Measurements from ENCODE around the gene TSHZ3. TPM values are rescaled to one million over a fixed set of nuclear protein-coding genes. Genes with fewer than 3 reads are reported as not detected.

Gene TSHZ3
- total and polyA plus RNA-seq, 9 of the 15 experiments (the other 6 are each of a cell fraction or from before 2014, with no cell fraction given): 0.03 to 0.13 (median 0.05) TPM; not detected in 5

DNA sequence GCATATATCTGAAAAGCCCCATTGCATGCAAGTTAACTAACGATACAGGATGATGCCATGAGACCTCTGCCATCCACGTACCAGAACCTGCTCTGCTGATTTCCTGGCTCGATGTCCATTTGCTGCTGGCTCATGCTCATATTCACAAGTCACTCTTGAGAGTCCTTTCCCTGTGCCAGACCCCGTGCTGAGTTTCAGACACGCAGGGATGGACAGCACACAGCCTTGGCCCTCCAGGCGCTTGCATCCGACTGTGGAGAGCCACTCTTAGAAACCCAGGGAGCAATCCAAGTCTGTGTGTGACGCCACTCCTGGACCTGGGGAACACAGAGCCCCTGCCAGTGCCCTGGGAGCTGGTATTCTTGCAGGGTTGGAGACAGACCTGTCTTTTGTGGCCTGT, 37.6 kb upstream of the TSHZ3 start:
- no peak for ATAC-seq
- Histone ChIP-seq H3K4me2 (ENCODE audit: insufficient read depth, low read length) (no peak overlapping the region), H3K36me3 (ENCODE audit: control insufficient read depth, insufficient read depth, low read length) (no peaks in the 10 kb centered on the region), H3K9me3 (replicated peaks; ENCODE audit: control insufficient read depth, insufficient read depth, low read depth, low read length) (no peaks in the 10 kb centered on the region), H3K9ac (ENCODE audit: insufficient read depth in 1 of 2, low read depth in 2 of 2, low read length in 2 of 2) (no peak overlapping the region), H3K4me1 (replicated peaks in 1 of 2; ENCODE audit: control insufficient read depth in 2 of 2, insufficient read depth in 2 of 2, low read length in 2 of 2) (no peaks in the 10 kb centered on the region), H3K4me3 (no peak overlapping the region), H3K27me3 (ENCODE audit: control insufficient read depth in 2 of 2, insufficient read depth in 2 of 2, low read length in 2 of 2) (no peaks in the 10 kb centered on the region; a peak in 1 of 5 replicates), H3K79me2 (ENCODE audit: control insufficient read depth, insufficient read depth, low read length) (no peaks in the 10 kb centered on the region), H3K9me1 (ENCODE audit: control insufficient read depth, insufficient read depth, low read length) (no peaks in the 10 kb centered on the region), H4K20me1 (replicated peaks; ENCODE audit: control insufficient read depth, insufficient read depth, low read length) (no peaks in the 10 kb centered on the region), H3K27ac (ENCODE audit: extremely low read depth, low read depth, low read length) (no peak overlapping the region), H2AFZ (ENCODE audit: low read depth, low read length) (no peak overlapping the region)
- intact Hi-C loops (cut with micrococcal nuclease): no loop called here
- ChIA-PET CTCF (ENCODE audit: low intra/inter-chr PET ratio) (no interaction called here), POLR2A (interaction anchor here (1.2 kb wide), 1 partner anchor 8 kb away, joined by 3 read pairs; no protein-coding TSS in a partner anchor)
- no peak for FAIRE-seq
- TF ChIP-seq MAZ (CRISPR knock-in tag; conservative IDR thresholded peaks at IDR 0.05 in 1 of 2, IDR thresholded peaks at IDR 0.05 in 1 of 2) (no peak), PPARD (CRISPR knock-in tag; IDR thresholded peaks at IDR 0.05) (no peak), ETS2 (tag; IDR thresholded peaks at IDR 0.05; ENCODE audit: borderline replicate concordance, poor library complexity, severe bottlenecking) (no peak), ZBTB8A (IDR thresholded peaks at IDR 0.05; ENCODE audit: partially characterized antibody) (no peak), HNRNPK (IDR thresholded peaks at IDR 0.05; ENCODE audit: low read depth, low read length, poor library complexity, severe bottlenecking) (no peak), ZNF764 (CRISPR knock-in tag; IDR thresholded peaks at IDR 0.05; ENCODE audit: low read depth) (no peak), ATF3 (IDR thresholded peaks at IDR 0.05) (no peak), ATF3 (CRISPR knock-in tag; conservative IDR thresholded peaks at IDR 0.05) (no peak), ETV5 (CRISPR knock-in tag; IDR thresholded peaks at IDR 0.05; ENCODE audit: low read depth) (no peak), ZNF217 (CRISPR knock-in tag; IDR thresholded peaks at IDR 0.05) (no peak), ZC3H11A (IDR thresholded peaks at IDR 0.05; ENCODE audit: low read depth, low read length) (no peak), GTF2A2 (tag; IDR thresholded peaks at IDR 0.05) (no peak), TBP (optimal IDR thresholded peaks at IDR 0.05; ENCODE audit: low read depth, low read length) (no peak), NCOA2 (IDR thresholded peaks at IDR 0.05; ENCODE audit: partially characterized antibody in 2 of 2) (no peak), TFAP4 (CRISPR knock-in tag; IDR thresholded peaks at IDR 0.05; ENCODE audit: borderline replicate concordance) (no peak), ZNF589 (CRISPR knock-in tag; IDR thresholded peaks at IDR 0.05; ENCODE audit: low read depth) (no peak)
- in situ Hi-C loops (cut with MboI): no loop called here
- no TSS peak for BruUV-seq (replicated peaks)
- WGBS (ENCODE audit: insufficient coverage, low coverage, missing lambda C conversion rate): 2% methylated on average over 7 of the region's 8 CpGs
- no peak for DNase-seq (ENCODE audit: extremely low read depth in 1 of 4, low spot score in 3 of 4)

All from K562 (cell line).